Muscle of leg (tissue), 11 donors: ENCODE measurements around the gene CDH4. TPM values are rescaled to one million over a fixed set of nuclear protein-coding genes. Genes with fewer than 3 reads are reported as not detected.

Experiments used
- DNase-seq: peaks from one replicate; pipeline ENCODE4 v3.0.0; 2013
- H3K27ac ChIP-seq: one replicate; pipeline ENCODE4 v1.5.1; 2013; ENCODE audit warnings: mild to moderate bottlenecking, low read length, control low read depth
- H3K27me3 ChIP-seq: one replicate; pipeline ENCODE4 v1.6.1; 2013; ENCODE audit warnings: low read length; ENCODE audit not compliant: control insufficient read depth, insufficient read depth
- H3K36me3 ChIP-seq: one replicate; pipeline ENCODE4 v1.6.1; 2013; ENCODE audit warnings: low read length; ENCODE audit not compliant: control insufficient read depth, insufficient read depth
- H3K4me1 ChIP-seq: one replicate; pipeline ENCODE4 v1.6.1; 2013; ENCODE audit warnings: low read length; ENCODE audit not compliant: control insufficient read depth, insufficient read depth
- H3K4me3 ChIP-seq: one replicate; pipeline ENCODE4 v1.5.1; 2013; ENCODE audit warnings: low read length, control low read depth
- H3K9me3 ChIP-seq: replicated peaks from 2 replicates; pipeline ENCODE4 v1.6.1; 2013; ENCODE audit warnings: low read depth, low read length; ENCODE audit not compliant: control insufficient read depth
- WGBS: methylation state at CpG from one replicate; pipeline ENCODE4 v1.1.5; 2013; ENCODE audit warnings: missing lambda C conversion rate; ENCODE audit not compliant: insufficient coverage; 5-methylcytosine and 5-hydroxymethylcytosine counted together
- polyA plus RNA-seq, 8 donors: library from polyadenylated mRNA; unstranded; fragments of 120-200 nt; gene quantifications; one replicate each; pipeline versions ENCODE4 v1.2.1 to v1.2.3, GENCODE V29; 2013; ENCODE audit warnings: inconsistent platforms in 1 of 8, low replicate concordance in 1 of 8; ENCODE audit not compliant: insufficient read length in 8 of 8, insufficient read depth in 1 of 8
- total RNA-seq: library from RNA; stranded (reverse); fragments of 120-200 nt; gene quantifications from one replicate; pipeline ENCODE4 v1.2.4, GENCODE V29; 2013

The CDH4 gene
- total and polyA plus RNA-seq, 9 donors, result 0.66 to 1.4 (median 1.2) TPM

GRCh38 chr20:61973515-61974356 lies 721.7 kb downstream of the CDH4 start:
- peaks cover 2% of the 10 kb centered on the region for H3K9me3 ChIP-seq
- H3K36me3 ChIP-seq, result peaks cover 33% of the 10 kb centered on the region
- H3K4me1 ChIP-seq, result no peaks in the 10 kb centered on the region

GRCh38 chr20:61974357-61974665 lies 722.2 kb downstream of the CDH4 start:
- Histone ChIP-seq H3K9me3 (peaks cover 2% of the 10 kb centered on the region), H3K27ac (no peak overlapping the region), H3K36me3 (peaks cover 33% of the 10 kb centered on the region), H3K4me1 (no peaks in the 10 kb centered on the region), H3K27me3 (no peaks in the 10 kb centered on the region), H3K4me3 (no peak overlapping the region)
- 91% methylated on average over 14 of the region's 14 CpGs for WGBS
- DNase-seq, result no peak

More at GRCh38 chr20:61973515-61974356, 721.7 kb downstream of the CDH4 start:
- DNase-seq, result no peak
- Histone ChIP-seq H3K27ac (no peak overlapping the region), H3K4me3 (no peak overlapping the region), H3K27me3 (no peaks in the 10 kb centered on the region)
- 91% methylated on average over 23 of the region's 25 CpGs for WGBS

- Histone ChIP-seq H3K27ac (no peak overlapping the region), H3K36me3 (peaks cover 30% of the 10 kb centered on the region), H3K4me3 (no peak overlapping the region), H3K4me1 (no peaks in the 10 kb centered on the region), H3K9me3 (peaks cover 2% of the 10 kb centered on the region), H3K27me3 (no peaks in the 10 kb centered on the region)
- 100% methylated on average over 2 of the region's 11 CpGs for WGBS
- DNase-seq, result no peak
Measured at GRCh38 chr20:61975407-61976129, 723.5 kb downstream of the CDH4 start.

DNA sequence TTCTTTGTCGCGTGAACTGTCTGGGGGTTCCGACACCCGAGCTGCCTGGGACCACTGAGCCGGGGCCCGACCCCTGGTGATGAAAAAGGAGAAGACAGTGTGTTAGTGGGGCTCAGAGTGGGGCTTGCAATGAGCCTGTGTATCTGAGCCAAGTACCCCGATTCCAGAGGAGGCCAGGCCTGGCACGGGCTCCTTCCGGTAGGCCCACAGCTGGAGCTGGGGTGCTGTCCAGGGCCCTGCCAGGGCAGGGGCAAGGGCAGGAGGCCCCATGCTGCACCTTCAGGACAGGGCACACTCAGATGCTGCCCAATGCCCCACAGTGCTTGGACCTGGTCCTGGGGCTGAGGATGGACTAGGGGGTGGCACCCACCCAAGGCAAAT lies 724.2 kb downstream of the CDH4 start:
- Histone ChIP-seq H3K9me3 (peaks cover 2% of the 10 kb centered on the region), H3K36me3 (peaks cover 32% of the 10 kb centered on the region), H3K4me3 (no peak overlapping the region), H3K4me1 (no peaks in the 10 kb centered on the region), H3K27me3 (no peaks in the 10 kb centered on the region), H3K27ac (no peak overlapping the region)
- no peak for DNase-seq
- WGBS, result 75% methylated on average over 9 of the region's 9 CpGs

- Histone ChIP-seq H3K27ac (no peak overlapping the region), H3K4me3 (no peak overlapping the region), H3K9me3 (peaks cover 2% of the 10 kb centered on the region), H3K27me3 (no peaks in the 10 kb centered on the region), H3K36me3 (peaks cover 32% of the 10 kb centered on the region), H3K4me1 (no peaks in the 10 kb centered on the region)
- DNase-seq, result no peak
- 93% methylated on average over 38 of the region's 45 CpGs for WGBS
Measured at GRCh38 chr20:61976644-61977418, 724.8 kb downstream of the CDH4 start.

- H3K36me3 ChIP-seq, result peaks cover 29% of the 10 kb centered on the region
- H3K27ac ChIP-seq, result no peak overlapping the region
- no peak for DNase-seq
- H3K4me1 ChIP-seq, result no peaks in the 10 kb centered on the region
- H3K27me3 ChIP-seq, result no peaks in the 10 kb centered on the region
- H3K4me3 ChIP-seq, result no peak overlapping the region
- no peaks in the 10 kb centered on the region for H3K9me3 ChIP-seq
- WGBS, result 86% methylated on average over 5 of the region's 10 CpGs
Measured at GRCh38 chr20:61977419-61977786, 725.3 kb downstream of the CDH4 start.

DNA sequence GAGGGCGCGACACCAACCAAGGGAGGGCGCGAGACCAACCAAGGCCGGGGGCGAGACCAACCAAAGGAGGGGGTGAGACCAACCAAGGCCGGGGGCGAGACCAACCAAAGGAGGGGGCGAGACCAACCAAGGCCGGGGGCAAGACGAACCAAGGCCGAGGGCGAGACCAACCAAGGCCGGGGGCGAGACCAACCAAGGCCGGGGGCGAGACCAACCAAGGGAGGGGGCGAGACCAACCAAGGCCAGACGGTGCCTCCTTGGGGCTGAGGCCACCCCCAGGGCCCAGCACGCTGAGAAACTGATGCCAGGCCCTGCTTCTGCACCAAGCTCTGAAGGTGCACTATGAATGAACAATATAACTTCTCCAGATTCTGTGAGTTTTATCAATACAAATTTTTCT lies 726.4 kb downstream of the CDH4 start:
- H3K9me3 ChIP-seq, result no peaks in the 10 kb centered on the region
- WGBS, result 98% methylated on average over 18 of the region's 20 CpGs
- H3K4me1 ChIP-seq, result no peaks in the 10 kb centered on the region
- no peak overlapping the region for H3K27ac ChIP-seq
- H3K4me3 ChIP-seq, result no peak overlapping the region
- H3K36me3 ChIP-seq, result peaks cover 26% of the 10 kb centered on the region
- no peaks in the 10 kb centered on the region for H3K27me3 ChIP-seq
- no peak for DNase-seq

DNA sequence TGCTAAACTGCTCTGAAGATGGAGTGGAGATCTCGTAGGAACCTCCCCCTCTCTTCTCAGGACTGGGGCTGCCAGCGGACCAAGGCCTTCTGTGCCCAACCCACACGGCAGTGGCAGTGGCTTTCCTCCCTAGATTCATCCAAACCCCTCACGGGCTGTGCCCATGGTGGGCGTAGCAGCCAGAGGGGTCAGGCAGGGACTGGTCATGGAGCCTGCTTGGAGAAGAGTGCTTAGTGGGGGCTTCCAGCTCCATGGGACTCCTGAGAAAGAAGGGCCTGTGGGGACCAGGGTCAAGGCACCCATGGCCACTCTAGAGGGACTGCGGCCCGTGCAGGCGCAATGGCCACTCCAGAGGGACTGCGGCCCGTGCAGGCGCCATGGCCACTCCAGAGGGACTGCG lies 727.0 kb downstream of the CDH4 start:
- peaks cover 20% of the 10 kb centered on the region for H3K36me3 ChIP-seq
- no peak for DNase-seq
- 98% methylated on average over 7 of the region's 12 CpGs for WGBS
- H3K4me1 ChIP-seq, result no peaks in the 10 kb centered on the region
- no peaks in the 10 kb centered on the region for H3K9me3 ChIP-seq
- no peaks in the 10 kb centered on the region for H3K27me3 ChIP-seq
- no peak overlapping the region for H3K4me3 ChIP-seq
- H3K27ac ChIP-seq, result no peak overlapping the region

- peaks cover 18% of the 10 kb centered on the region for H3K36me3 ChIP-seq
- no peak for DNase-seq
- 94% methylated on average over 59 of the region's 65 CpGs for WGBS
- no peak overlapping the region for H3K27ac ChIP-seq
- H3K4me1 ChIP-seq, result no peaks in the 10 kb centered on the region
- no peak overlapping the region for H3K4me3 ChIP-seq
- H3K27me3 ChIP-seq, result no peaks in the 10 kb centered on the region
- H3K9me3 ChIP-seq, result no peaks in the 10 kb centered on the region
Measured at GRCh38 chr20:61979701-61980635, 727.9 kb downstream of the CDH4 start.
